GM21717 (cell line): ENCODE measurements around the gene CLASP1.

Experiments used
- ATAC-seq: cut with Tn5 transposase; IDR thresholded peaks from one replicate; pipeline ENCODE4 v1.9.1; 2021; ENCODE audit warnings: mild to moderate bottlenecking, moderate library complexity; ENCODE audit not compliant: unreplicated experiment

Gene CLASP1

DNA sequence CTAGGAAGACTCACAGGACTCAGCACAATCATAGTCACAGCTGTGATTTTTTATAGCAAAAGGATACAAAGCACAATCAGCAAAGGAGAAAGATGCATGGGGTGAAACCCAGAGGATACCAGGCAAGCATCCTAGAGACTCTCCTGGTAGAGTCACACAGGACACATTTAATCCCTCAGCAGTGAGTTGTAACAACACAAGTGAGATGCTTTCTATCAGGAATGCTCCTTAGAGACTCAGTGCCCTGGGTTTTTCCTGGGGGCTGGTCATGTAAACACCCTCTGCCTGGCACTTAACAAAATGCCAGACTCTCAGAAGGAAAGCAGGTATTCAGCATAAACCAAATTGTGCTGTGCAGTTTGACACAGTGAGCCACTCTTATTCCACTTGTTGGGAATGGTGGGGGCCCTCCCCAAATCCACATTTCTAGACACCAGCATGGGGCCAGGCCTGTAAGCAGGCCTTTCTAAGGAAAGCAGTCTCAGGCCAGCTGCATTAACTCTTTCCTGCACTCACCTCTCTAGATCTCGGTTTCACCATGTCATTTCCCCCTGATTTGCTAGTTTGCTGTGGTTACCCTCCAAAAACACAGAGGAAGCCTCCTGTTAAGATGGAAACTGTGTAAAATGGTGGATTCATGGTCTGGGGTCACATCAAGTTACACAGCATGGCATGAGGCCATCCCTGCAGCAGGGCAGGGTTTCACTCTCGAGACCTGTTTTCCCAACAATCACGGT, 135.5 kb downstream of the CLASP1 start:
- ATAC-seq, result no peak

GRCh38 chr2:121510857-121511256, 138.4 kb downstream of the CLASP1 start:
- ATAC-seq, result no peak

DNA sequence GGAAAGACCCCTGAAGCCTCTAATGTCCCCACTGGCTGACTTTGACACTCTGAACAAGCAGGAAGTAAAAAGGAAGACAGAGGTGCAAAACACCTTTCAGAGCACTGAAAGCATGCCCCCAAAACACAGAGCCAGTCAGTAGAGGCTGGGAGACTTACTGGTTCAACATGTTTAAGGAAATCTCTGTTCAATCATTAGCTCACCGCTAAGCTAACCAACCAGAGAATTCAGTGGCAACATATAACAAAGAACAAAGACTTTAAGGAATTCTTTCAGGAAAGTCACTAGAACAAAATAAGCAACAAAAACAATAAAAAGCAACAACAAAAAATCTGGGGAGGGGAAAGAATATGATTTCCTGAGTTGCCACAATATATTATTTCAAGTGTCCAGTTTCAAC, 142.6 kb downstream of the CLASP1 start:
- ATAC-seq, result no peak

DNA sequence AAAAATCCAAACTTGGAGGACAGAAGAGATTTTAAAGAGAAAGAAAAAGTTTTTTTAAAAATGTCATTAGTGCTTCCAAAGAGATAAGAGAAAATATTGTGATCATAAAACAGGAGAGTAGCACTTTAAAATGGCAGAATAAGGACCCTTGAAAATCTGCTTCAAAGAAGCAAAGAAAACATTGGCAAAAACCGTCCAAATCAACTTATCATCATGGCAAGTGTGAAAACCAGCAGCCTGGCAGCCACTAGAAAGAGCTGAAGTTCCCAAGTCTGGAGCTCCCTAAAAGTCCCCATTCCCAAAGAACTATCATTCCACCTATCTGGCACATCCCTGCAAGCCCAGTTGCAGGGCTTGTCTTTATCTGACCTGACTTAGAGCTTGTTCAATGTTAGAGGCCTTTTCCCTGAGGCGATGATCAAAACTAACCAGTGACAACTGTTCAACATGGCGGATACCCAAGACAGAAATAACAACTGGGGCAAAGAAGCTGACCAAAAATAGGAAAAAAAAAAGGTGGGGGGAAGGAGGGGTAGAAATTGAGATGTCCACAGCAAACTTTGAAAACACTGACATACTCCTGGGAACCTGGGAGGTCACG, 143.2 kb downstream of the CLASP1 start:
- no peak for ATAC-seq

GRCh38 chr2:121505005-121505404, 144.3 kb downstream of the CLASP1 start:
- no peak for ATAC-seq

- ATAC-seq, result no peak
These were observed 144.9 kb downstream of the CLASP1 start for GRCh38 chr2:121504316-121504715.

DNA sequence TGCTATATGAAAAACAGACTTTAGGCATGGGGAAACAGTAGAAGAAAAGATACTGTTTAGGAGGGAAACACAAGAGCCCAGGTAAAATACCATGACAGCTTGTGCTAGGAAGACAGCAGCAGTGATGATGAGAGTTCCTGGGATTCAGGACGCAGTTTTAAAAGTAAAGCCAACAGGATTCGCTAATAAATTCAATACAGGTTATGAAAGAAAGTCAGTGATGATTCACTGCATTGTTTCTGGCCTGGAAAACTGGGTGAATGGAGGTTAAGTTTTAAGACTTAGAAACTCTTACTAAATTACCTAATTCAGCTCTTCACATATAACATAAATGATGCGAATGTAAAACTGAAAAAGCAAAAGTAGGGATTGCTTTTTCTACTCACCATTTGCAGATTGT, 146.5 kb downstream of the CLASP1 start:
- no peak for ATAC-seq

DNA sequence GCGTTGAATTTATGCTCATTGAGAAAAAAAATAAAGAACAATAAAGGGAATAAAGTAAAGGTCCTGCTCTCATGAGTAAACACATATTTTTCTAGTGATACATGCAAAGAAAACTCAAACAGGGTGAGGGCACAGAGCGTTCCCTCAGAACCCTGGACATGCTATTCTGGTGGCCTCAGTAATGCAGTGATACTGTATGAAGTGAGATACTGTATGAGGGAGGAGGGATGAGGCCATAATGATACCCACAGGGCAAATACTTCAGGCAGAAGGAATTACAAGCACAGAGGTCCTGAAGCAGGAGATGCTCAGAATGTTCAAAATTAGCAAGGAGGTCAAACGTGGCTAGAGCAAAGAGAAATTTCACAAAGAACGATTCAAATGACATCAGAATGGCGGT, 147.0 kb downstream of the CLASP1 start:
- no peak for ATAC-seq

- ATAC-seq, result no peak
These were observed 147.7 kb downstream of the CLASP1 start for GRCh38 chr2:121501554-121501953.

DNA sequence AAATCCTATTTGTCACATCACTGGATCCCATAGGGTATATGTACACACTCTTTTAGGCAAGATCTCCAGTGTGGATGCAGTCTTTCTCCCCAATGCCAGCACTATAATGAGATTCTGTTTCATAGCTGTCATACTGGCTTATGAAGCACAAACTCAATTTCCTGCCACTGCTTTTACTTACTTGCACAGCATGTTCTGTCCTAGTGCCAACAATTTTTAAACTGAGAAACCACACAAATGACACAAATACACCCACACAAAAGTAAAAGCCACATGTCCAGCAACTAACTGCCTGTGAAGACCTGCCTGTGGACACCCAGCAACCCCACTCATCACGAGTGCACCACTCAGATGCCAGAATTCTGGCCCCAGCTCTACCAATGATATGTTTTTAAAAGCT, 148.2 kb downstream of the CLASP1 start:
- no peak for ATAC-seq

- no peak for ATAC-seq
These were observed 150.5 kb downstream of the CLASP1 start for GRCh38 chr2:121498731-121499130.

DNA sequence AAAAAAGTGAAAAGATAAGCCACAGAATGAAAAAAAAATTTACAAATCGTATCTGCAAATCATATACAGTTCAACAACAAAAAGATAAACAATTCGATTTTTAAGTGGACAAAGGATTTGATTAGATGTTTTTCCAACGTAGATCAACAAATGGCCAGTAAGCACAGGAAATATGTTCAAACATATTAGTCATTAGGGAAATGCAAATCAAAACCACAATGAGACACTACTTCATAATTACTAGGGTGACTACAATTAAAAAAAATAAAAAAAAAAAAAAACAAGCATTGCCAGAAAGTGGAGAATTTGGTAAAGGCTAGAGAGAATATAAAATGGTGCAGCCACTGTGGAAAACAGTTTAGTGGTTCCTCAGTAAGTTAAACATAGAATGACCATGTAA, 156.9 kb downstream of the CLASP1 start:
- ATAC-seq, result no peak

DNA sequence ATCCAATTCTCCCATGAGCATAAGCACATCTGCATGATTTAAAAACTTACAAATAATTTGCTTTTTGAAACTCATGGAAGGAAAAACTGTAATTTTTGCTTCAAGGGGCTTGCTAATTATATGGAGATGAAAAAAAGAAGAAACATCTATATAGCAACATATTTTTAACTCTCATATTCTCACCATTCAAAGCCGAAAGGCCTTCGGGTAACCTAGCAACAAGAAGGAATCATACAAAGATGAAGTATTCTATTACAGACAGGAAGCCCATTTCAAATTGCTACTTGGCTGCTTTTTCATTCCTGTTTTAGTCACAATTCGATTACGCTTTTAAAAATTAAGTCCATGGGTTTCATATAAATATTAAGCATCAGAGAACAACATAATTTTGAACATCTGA, 157.7 kb downstream of the CLASP1 start:
- no peak for ATAC-seq

GRCh38 chr2:121490584-121491133, 158.6 kb downstream of the CLASP1 start:
- no peak for ATAC-seq

DNA sequence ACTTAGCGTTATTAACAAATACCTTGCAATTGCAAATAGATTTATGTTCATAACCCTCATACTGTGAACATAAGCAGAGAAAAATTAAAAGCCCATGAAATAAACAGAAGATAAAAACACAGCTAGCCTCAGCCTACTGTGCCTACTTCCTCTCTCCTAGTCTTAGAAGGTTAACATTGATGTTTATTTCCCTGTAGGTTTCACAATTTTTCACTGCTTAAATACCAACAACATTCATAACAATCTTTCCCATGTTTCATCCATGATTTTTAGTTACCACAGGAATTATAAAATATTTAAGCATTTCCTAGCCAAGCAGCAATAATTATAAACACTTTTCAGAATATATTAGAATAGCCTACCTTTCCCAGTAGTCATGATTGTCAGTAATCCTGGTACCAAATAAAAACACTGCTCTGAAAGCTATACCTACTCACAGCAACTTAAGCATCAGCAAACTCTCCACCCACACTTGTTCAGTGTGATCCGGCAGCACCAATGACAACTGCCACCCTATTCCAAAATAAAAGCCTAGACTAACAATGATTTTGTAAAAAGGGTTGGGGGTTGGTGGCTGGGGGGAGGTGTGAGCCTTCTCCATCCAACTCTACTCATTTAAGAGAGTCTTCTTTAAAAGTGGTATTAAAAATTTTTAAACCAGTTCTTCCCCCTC, 159.2 kb downstream of the CLASP1 start:
- no peak for ATAC-seq

- peak; percentile 53 for ATAC-seq
These were observed 160.0 kb downstream of the CLASP1 start for GRCh38 chr2:121489284-121489683.

- ATAC-seq, result no peak
These were observed 163.0 kb downstream of the CLASP1 start for GRCh38 chr2:121486191-121486790.

DNA sequence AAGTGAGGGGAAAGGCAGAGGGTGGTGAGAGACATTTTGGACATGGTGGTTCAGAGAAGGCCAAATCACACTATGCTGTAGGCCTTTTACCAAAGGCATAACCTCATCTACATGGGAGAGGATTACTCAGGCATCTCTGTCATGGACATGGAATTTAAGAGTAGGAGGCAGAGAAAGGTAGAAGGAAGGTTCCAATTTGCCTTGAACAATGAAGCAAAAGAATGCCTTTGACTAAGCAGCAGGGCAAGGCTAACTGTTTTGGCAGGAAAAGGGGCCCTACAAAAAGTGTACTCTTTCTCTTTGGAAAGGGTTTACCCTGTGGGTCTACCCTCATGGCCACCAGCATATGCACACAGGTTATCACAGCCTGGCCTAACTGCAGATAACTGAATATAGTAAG, 164.2 kb downstream of the CLASP1 start:
- ATAC-seq, result no peak

DNA sequence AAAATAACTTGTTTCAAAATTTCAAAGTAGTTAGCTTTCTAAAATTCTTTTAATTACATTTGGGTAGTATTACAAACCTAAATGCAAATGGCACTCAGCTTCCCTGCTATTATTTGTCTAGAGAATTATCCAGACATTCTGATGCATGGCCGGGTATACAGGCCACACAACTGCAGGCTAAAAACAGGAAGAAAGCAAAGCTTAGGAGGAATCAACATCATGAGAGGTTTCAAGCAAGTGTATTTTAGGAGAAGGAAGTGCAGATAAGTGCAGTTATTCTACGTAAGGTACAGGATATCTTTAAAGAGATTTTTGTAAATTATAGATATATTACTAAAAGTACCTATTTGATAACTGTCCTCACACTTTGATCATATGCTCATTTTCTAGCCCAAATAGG, 165.4 kb downstream of the CLASP1 start:
- ATAC-seq, result no peak

- ATAC-seq, result no peak
These were observed 166.2 kb downstream of the CLASP1 start for GRCh38 chr2:121483021-121483420.

- ATAC-seq, result no peak
These were observed 168.4 kb downstream of the CLASP1 start for GRCh38 chr2:121480826-121481225.
